Epithelial cell of esophagus (primary cell): ENCODE results near the gene CFAP20DC.
"Not testable (repeated sequence)": the region's sequence is repeated elsewhere in the genome, so short reads cannot be mapped to it uniquely, and the experiment has no call there.

ENCODE experiments used
- DNase-seq: peaks from one replicate; pipeline ENCODE4 v3.0.0; 2010; ENCODE audit warnings: low read depth
- H3K4me3 ChIP-seq: 2 replicates; pipeline ENCODE4 v1.5.1; 2011; ENCODE audit warnings: mild to moderate bottlenecking, low read length, control low read depth
- CTCF ChIP-seq: IDR thresholded peaks from 2 replicates; pipeline ENCODE4 v1.5.1; 2011; ENCODE audit warnings: low read depth, mild to moderate bottlenecking, low read length, control low read depth, inconsistent platforms; ENCODE audit not compliant: insufficient read depth; ENCODE audit errors: missing control alignments

CFAP20DC gene

GRCh38 chr3:58863206-58863605, 186.6 kb downstream of the CFAP20DC start:
- TF ChIP-seq CTCF: no peak
- no peak overlapping the region for H3K4me3 ChIP-seq
- DNase-seq: no peak

- TF ChIP-seq CTCF: no peak
- no peak for DNase-seq
- no peak overlapping the region for H3K4me3 ChIP-seq
Observed at GRCh38 chr3:58861551-58861950, 188.3 kb downstream of the CFAP20DC start.

GRCh38 chr3:58858126-58858525, 191.7 kb downstream of the CFAP20DC start:
- no peak for DNase-seq
- TF ChIP-seq CTCF: no peak
- H3K4me3 ChIP-seq: no peak overlapping the region

- TF ChIP-seq CTCF: no peak
- DNase-seq: no peak
Observed at GRCh38 chr3:58857402-58857801, 192.4 kb downstream of the CFAP20DC start.

GRCh38 chr3:58848826-58849225, 201.0 kb downstream of the CFAP20DC start:
- H3K4me3 ChIP-seq: no peak overlapping the region
- no peak for TF ChIP-seq CTCF
- no peak for DNase-seq

More at GRCh38 chr3:58857402-58857801, 192.4 kb downstream of the CFAP20DC start:
- no peak overlapping the region for H3K4me3 ChIP-seq

GRCh38 chr3:58842050-58842747, 207.6 kb downstream of the CFAP20DC start:
- DNase-seq, H3K4me3 ChIP-seq: not testable (repeated sequence)

GRCh38 chr3:58840949-58841348, 208.9 kb downstream of the CFAP20DC start:
- no peak overlapping the region for H3K4me3 ChIP-seq
- no peak for DNase-seq
- TF ChIP-seq CTCF: no peak

- TF ChIP-seq CTCF: no peak
- H3K4me3 ChIP-seq: no peak overlapping the region
- DNase-seq: no peak
Observed at GRCh38 chr3:58839964-58840363, 209.9 kb downstream of the CFAP20DC start.
